GM06990 (cell line): ENCODE results near the gene GLCCI1.

ENCODE experiments used
- DNase-seq: peaks from one replicate; pipeline ENCODE4 v3.0.0-alpha.2; 2011; ENCODE audit not compliant: insufficient read length; ENCODE audit errors: extremely low read depth
- H3K27me3 ChIP-seq: replicated peaks from 2 replicates; pipeline ENCODE4 v1.6.0; 2011; ENCODE audit warnings: low read length; ENCODE audit not compliant: control insufficient read depth, insufficient read depth
- H3K36me3 ChIP-seq: 2 replicates; pipeline ENCODE4 v1.5.1; 2011; ENCODE audit warnings: low read length; ENCODE audit not compliant: control insufficient read depth, insufficient read depth
- H3K4me3 ChIP-seq: replicated peaks from 2 replicates; pipeline ENCODE4 v1.5.1; 2011; ENCODE audit warnings: low read depth, mild to moderate bottlenecking, control low read depth, low read length
- TF ChIP-seq, protein P1 (sequence below): IDR thresholded peaks from 2 replicates; pipeline ENCODE4 v1.5.1; 2011; ENCODE audit warnings: low read length, control low read depth, mild to moderate bottlenecking, inconsistent platforms; ENCODE audit not compliant: insufficient read depth, poor library complexity, severe bottlenecking

GLCCI1 gene

GRCh38 chr7:7967886-7968543 lies 581 bp upstream of the GLCCI1 start:
- TF ChIP-seq, protein P1, sequence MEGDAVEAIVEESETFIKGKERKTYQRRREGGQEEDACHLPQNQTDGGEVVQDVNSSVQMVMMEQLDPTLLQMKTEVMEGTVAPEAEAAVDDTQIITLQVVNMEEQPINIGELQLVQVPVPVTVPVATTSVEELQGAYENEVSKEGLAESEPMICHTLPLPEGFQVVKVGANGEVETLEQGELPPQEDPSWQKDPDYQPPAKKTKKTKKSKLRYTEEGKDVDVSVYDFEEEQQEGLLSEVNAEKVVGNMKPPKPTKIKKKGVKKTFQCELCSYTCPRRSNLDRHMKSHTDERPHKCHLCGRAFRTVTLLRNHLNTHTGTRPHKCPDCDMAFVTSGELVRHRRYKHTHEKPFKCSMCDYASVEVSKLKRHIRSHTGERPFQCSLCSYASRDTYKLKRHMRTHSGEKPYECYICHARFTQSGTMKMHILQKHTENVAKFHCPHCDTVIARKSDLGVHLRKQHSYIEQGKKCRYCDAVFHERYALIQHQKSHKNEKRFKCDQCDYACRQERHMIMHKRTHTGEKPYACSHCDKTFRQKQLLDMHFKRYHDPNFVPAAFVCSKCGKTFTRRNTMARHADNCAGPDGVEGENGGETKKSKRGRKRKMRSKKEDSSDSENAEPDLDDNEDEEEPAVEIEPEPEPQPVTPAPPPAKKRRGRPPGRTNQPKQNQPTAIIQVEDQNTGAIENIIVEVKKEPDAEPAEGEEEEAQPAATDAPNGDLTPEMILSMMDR = no peak
- Histone ChIP-seq H3K27me3 (no peaks in the 10 kb centered on the region), H3K36me3 (no peaks in the 10 kb centered on the region), H3K4me3 (peak overlapping the region; percentile 68)
- DNase-seq = no peak

DNA sequence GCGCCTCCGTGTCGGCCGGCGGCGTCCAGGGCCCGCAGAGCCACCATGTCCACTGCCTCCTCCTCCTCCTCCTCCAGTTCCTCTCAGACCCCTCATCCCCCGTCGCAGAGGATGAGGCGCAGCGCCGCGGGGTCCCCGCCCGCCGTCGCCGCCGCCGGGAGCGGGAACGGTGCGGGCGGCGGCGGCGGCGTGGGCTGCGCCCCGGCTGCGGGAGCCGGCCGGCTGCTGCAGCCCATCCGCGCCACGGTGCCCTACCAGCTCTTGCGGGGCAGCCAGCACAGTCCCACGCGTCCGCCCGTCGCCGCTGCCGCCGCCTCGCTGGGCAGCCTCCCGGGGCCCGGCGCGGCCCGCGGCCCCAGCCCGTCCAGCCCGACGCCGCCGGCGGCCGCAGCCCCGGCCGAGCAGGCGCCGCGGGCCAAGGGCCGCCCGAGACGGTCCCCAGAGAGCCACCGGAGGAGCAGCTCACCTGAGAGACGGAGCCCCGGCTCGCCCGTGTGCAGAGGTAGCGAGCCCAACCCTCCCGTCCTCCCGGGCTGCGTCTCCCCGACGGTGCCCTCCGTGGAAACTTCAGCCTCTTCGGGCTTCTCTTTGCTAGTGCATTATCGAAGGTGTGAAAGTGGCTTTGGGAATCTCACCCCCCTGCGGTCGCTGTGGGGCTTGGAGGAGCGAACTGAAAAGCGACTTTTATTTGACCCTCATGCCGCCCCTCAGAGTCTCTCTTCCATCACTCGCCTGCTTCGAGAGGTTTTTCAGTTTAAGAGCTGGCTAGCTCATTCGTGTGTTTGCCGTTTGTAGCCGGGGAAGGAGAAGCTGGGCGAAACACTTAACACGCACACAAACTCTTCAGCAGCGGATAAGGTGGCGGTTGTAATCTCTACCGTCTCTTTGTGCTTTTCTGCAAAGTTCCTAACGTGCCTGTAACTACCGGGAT lies 975 bp downstream of the GLCCI1 start:
- Histone ChIP-seq H3K36me3 (no peaks in the 10 kb centered on the region), H3K4me3 (peak overlapping the region; percentile 87), H3K27me3 (no peaks in the 10 kb centered on the region)
- TF ChIP-seq, protein P1 = no peak
- peak; percentile 71 for DNase-seq

- peak overlapping the region; percentile 87 for H3K4me3 ChIP-seq
- H3K27me3 ChIP-seq = no peaks in the 10 kb centered on the region
- DNase-seq = no peak
- TF ChIP-seq, protein P1 = no peak
- H3K36me3 ChIP-seq = no peaks in the 10 kb centered on the region
These were observed 1.6 kb downstream of the GLCCI1 start for GRCh38 chr7:7970237-7970530.

DNA sequence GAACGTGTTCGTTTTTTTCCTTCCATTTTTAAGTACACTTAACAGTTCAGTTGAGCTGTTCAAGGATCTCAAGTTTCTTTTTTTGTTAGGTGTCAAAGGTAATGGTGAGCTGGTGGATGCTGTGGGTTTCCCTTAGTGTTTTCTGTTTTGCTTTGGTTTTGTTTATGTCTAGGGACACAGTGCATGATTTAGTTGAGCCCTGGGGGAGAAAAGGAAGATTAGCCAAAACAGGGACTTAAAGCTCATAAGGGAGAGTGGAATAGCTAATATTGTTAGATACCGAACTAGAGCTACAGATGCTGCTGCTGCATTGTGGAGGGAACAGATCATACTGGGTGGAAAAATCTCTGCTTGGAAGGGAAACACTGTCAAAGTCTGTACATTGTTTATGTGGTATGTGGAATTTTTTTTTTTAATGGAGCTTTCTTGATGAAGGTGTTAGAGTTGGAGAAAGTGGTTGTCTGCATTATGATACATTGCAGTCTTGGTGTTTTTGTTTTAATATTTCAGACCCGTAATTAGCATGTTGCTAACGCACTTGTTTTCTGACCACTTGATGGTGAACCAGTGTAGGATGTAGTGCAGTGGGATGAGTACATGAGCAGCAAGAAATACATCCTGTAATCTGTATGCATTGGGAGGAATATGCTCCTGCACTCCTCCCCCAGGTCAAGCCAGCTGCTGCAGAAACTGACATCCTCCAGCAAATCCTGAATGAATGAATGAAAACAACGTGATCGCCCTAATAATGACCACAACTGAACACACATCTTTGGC lies 2.1 kb downstream of the GLCCI1 start:
- H3K27me3 ChIP-seq = no peaks in the 10 kb centered on the region
- H3K4me3 ChIP-seq = peak overlapping the region; percentile 87
- no peaks in the 10 kb centered on the region for H3K36me3 ChIP-seq
- TF ChIP-seq, protein P1 = no peak
- no peak for DNase-seq

GRCh38 chr7:7971308-7972040 lies 2.9 kb downstream of the GLCCI1 start:
- H3K36me3 ChIP-seq = no peaks in the 10 kb centered on the region; the same call in 1 of the 2 replicates
- H3K4me3 ChIP-seq = peak overlapping the region; percentile 87
- TF ChIP-seq, protein P1 = no peak
- DNase-seq = no peak
- no peaks in the 10 kb centered on the region for H3K27me3 ChIP-seq
